NCI-H1105 treated with DMSO at 0.1 percent for 48 hours (cell line): ENCODE data around the gene ARMC5.
A peak's percentile ranks its signal among the peaks of the same experiment; 100 is the strongest.
"Not testable (repeated sequence)": the region's sequence is repeated elsewhere in the genome, so short reads cannot be mapped to it uniquely, and the experiment has no call there.

Experiments
- DNase-seq: peaks from one replicate; lab custom pipeline; 2025; lab: John Stamatoyannopoulos, UW

The ARMC5 gene

GRCh38 chr16:31458844-31459686 is at the start of gene ARMC5:
Gene ARMC5 (plus strand): TSS chr16:31459501. CDS start chr16:31459525, 24 bp downstream.
- peak; percentile 95 for DNase-seq

GRCh38 chr16:31410082-31410481 is 49.2 kb upstream of the ARMC5 start:
- no peak for DNase-seq

DNA sequence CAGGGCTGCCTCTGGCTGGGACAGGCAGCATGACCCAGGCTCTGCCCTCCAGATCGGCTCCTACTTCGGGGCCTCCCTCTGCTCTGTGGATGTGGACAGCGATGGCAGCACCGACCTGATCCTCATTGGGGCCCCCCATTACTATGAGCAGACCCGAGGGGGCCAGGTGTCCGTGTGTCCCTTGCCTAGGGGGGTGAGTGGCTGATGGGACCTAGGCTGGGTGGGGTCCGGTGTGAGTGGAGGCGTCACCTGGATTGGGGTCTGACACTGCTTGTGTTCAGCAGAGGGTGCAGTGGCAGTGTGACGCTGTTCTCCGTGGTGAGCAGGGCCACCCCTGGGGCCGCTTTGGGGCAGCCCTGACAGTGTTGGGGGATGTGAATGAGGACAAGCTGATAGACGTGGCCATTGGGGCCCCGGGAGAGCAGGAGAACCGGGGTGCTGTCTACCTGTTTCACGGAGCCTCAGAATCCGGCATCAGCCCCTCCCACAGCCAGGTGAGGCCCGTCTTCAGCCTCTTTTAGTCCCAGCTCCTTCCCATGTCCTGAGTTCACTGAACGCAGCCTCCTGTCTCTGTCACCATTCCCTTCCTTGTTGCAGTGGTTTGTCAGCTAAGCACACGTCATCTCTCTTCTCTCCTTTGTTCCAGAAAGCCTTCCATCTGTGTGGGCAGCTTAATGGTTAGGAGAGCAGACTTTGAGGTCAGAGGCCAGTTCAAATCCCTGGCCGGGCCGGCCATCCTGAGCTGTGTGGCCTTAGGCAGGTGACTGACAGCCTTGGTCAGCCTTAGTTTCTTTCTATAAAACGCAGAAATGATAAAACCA is 48.1 kb upstream of the ARMC5 start:
- DNase-seq = no peak

- no peak for DNase-seq
Observed at GRCh38 chr16:31412750-31413149, 46.6 kb upstream of the ARMC5 start.

DNA sequence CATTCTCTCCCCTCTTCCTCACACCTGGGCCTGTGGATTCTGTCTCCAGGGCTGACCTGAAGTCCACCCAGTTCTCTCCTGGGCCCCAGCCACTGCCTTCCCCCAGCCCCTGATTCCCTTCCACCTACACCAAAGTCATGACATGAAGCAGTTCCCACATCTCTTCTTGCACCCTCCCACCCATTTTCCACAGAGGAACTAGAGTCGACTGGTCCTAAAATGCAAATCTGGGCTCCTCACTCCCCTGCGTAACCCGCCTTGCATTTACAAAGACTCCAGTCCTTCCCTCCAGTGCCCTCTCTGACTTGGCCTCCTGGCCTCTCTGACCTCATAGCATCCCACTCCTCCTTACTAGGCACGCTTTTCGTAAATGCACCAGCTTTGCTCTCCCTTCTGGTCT is 45.9 kb upstream of the ARMC5 start:
- DNase-seq = no peak

DNA sequence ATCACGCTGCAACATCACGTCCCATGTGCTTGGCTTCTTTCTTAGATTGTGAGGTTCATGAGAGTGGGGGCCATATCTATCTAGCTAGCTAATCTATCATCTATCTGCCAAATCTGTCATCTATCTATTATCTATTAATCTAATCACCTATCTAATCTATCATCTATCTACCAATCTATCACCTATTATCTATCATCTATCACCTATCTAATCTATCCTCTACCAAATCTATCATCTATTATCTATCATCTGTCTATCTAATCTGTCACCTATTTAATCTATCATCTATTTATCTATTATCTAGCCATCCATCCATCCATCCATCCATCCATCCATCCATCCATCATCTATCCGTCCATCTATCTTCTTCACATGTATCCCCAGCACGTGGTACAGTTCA is 45.4 kb upstream of the ARMC5 start:
- no peak for DNase-seq

GRCh38 chr16:31414706-31415105 is 44.6 kb upstream of the ARMC5 start:
- no peak for DNase-seq

- DNase-seq = no peak
Observed at GRCh38 chr16:31416371-31416770, 42.9 kb upstream of the ARMC5 start.

GRCh38 chr16:31417036-31417435 is 42.3 kb upstream of the ARMC5 start:
- DNase-seq = not testable (repeated sequence)

- no peak for DNase-seq
Observed at GRCh38 chr16:31417916-31418315, 41.4 kb upstream of the ARMC5 start.

GRCh38 chr16:31420037-31420436 is 39.3 kb upstream of the ARMC5 start:
- no peak for DNase-seq

DNA sequence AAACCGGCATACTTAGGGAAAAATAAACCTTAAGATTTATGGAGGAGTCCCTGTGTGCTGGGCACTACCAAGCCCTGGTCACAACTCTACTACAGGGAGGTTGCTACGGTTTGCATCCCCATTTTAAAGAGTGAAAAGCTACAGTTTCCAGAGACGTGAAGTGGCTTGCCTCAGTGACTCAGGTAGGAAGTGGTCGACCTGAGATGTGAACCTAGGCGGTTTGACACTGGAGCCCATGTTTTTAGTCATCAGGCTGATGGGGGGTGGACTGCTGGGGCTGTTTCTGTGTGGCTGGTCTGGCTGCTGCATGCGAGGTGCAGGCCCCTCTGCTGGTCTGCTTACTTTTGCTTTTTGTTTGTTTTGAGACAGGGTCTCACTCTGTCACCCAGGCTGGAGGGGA is 37.7 kb upstream of the ARMC5 start:
- no peak for DNase-seq

DNA sequence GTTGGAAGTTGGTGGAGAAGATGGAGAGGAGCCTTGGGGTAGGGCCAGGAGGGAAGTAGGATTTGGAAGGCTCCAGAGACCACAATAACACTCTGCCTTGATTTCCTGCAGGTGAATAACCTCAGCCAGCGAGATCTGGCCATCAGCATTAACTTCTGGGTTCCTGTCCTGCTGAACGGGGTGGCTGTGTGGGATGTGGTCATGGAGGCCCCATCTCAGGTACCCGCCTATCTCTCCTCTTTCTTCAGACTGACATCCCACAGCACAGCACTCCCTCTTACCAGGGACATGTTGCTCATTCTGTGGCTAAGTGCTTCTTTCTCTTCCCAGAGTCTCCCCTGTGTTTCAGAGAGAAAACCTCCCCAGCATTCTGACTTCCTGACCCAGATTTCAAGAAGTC is 36.1 kb upstream of the ARMC5 start:
- DNase-seq = no peak

DNA sequence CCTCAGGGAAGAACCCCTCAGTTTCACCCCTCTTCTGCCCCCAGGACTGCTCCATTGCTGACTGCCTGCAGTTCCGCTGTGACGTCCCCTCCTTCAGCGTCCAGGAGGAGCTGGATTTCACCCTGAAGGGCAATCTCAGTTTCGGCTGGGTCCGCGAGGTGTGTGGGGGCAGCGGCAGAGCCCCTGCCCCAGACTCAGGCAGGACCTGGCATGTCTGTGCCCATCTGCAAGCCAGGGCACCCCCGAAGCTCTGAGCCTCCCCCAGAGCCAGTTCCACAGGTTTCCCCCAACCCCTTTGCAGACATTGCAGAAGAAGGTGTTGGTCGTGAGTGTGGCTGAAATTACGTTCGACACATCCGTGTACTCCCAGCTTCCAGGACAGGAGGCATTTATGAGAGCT is 35.5 kb upstream of the ARMC5 start:
- DNase-seq = no peak

GRCh38 chr16:31427441-31428278 is 31.6 kb upstream of the ARMC5 start:
- DNase-seq = no peak

GRCh38 chr16:31428279-31428597 is 31.1 kb upstream of the ARMC5 start, which contains the start of gene COX6A2:
Gene COX6A2 (minus strand): TSS chr16:31428360. CDS start chr16:31428325, 35 bp downstream.
- no peak for DNase-seq

- DNase-seq = no peak
Observed at GRCh38 chr16:31428638-31429247, 30.6 kb upstream of the ARMC5 start.

DNA sequence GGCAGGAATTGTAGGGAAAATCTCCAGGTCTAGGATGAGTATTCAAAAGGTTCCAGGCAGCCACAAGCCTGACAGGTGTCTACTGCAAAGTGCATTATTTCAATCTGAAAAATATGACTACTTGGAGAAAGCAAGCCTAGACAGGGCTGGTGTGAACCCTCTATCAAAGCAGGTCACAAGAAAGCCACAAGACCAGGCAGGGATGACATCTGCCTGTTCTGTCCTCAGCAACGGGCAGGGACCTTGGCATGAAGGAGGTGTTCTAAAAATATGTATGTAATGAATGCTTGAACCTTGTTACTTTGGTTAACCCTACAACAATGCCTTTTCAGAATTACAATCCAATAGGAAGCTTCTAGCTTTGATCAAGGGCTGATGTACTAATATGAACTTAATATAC is 30.0 kb upstream of the ARMC5 start:
- DNase-seq = no peak

DNA sequence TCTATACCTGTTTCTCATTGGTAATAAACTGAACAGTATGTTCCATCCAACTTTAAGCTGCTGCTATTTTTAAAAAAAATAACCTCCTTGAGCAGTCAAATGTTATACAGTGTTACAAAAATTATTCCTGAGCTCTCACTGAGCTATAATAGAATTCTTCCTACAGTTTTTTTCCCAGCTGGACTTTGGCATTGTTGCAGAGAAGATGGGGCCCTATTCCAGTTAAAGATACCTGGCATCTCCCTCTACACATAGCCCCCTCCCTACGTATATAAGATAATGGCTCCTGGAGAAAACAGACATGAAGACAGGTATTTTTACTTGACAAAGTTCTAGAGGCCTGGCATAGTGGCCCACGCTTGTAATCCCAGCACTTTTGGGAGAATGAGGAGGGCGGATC is 29.5 kb upstream of the ARMC5 start:
- no peak for DNase-seq

DNA sequence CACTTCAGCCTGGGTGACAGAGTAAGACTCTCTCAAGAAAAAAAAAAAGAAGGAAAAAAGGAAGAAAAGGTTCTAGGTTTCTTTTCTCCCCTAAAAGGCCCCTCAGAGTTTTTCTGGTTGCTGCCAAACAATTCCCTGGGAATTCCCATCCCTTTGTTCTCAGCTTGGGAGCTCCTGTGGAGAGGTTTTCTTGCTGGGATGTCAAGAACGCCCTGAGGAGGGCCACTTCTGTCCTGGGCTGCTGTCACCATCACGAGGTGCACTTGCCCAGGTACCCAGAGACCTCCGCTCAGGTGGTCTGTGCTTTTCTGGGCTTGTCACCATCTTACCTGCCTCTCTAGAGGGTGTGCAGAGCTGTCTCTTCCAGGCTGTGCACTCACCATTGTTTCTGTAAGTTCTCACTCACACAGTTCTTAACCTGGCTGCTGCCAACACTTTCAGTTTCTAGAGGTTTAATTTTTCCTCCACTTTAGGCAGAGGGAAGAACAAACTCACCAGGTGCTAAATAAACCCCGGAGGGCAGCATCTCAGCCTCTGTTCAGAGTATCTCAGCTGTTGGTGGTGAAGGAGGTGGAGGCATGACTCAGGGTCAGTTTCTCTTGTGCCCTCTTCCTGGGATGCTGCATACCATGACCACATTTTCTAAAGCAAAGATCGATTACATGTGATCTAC is 28.8 kb upstream of the ARMC5 start:
- no peak for DNase-seq
